ENCODE measurements around the gene PDE3B.

Gene PDE3B

DNA sequence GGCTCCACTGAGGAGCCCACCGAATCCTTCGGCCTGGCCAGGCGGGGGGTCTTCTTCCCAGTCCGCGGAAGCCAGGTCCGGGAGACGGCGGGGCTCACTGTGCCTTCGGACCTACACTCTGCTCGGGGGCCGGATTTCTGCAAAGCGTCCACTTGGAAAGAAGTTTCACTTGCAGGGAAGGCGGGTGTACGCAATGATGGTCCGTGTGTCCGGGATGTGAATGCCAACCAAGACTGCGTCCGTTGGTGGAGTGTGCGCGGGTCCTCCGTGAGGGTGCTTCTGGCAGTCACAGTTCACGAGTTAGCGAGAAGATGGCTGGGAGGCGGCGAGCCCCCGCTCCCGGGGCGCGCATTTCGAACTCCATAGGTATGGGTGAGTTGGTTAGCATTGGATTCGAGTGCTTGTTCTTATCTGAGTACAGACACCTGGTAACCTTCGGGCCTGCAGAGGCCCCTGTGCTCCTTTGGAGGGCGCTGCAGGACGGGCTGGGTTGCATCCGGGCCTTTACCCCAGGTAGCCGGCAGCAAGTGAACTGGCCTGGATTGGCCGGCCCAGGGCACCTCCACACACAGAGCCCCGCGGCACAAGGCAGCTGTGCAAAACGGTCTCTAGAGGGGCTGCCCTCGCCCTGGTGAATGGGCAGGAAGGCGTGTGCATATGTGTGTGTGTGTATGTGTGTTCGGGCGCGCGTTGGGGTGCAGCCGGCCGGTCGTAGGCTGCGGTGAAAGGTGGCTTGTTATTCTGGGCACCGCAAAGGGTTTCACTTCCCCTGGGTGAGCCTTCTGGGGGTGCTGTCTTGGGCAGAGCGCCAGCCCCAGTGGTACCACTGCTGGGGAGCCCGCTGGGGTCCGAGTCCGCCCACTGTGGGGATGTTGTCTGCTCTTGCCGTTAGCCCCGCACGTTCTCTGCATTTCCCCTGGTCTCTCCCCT lies 261.8 kb downstream of the PDE3B start:
- peak; percentile 31 to 47 for DNase-seq (ENCODE audit: low read depth in 2 of 2)
- peak overlapping the region; percentile 51 to 58 for H3K4me3 ChIP-seq (replicated peaks in 1 of 2; ENCODE audit: low read depth in 2 of 2, low read length in 2 of 2)
- TF ChIP-seq, protein P1, sequence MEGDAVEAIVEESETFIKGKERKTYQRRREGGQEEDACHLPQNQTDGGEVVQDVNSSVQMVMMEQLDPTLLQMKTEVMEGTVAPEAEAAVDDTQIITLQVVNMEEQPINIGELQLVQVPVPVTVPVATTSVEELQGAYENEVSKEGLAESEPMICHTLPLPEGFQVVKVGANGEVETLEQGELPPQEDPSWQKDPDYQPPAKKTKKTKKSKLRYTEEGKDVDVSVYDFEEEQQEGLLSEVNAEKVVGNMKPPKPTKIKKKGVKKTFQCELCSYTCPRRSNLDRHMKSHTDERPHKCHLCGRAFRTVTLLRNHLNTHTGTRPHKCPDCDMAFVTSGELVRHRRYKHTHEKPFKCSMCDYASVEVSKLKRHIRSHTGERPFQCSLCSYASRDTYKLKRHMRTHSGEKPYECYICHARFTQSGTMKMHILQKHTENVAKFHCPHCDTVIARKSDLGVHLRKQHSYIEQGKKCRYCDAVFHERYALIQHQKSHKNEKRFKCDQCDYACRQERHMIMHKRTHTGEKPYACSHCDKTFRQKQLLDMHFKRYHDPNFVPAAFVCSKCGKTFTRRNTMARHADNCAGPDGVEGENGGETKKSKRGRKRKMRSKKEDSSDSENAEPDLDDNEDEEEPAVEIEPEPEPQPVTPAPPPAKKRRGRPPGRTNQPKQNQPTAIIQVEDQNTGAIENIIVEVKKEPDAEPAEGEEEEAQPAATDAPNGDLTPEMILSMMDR (IDR thresholded peaks at IDR 0.05; ENCODE audit: low read depth, low read length), result peak; percentile 45

GRCh38 chr11:14906578-14906977 lies 263.0 kb downstream of the PDE3B start:
- no peak overlapping the region for H3K4me3 ChIP-seq (replicated peaks in 1 of 2; ENCODE audit: low read depth in 2 of 2, low read length in 2 of 2)
- TF ChIP-seq, protein P1 (IDR thresholded peaks at IDR 0.05; ENCODE audit: low read depth, low read length), result no peak
- no peak for DNase-seq (ENCODE audit: low read depth in 2 of 2)

GRCh38 chr11:14906993-14907392 lies 263.4 kb downstream of the PDE3B start:
- H3K4me3 ChIP-seq (replicated peaks in 1 of 2; ENCODE audit: low read depth in 2 of 2, low read length in 2 of 2), result no peak overlapping the region
- TF ChIP-seq, protein P1 (IDR thresholded peaks at IDR 0.05; ENCODE audit: low read depth, low read length), result no peak
- DNase-seq (ENCODE audit: low read depth in 2 of 2), result no peak

DNA sequence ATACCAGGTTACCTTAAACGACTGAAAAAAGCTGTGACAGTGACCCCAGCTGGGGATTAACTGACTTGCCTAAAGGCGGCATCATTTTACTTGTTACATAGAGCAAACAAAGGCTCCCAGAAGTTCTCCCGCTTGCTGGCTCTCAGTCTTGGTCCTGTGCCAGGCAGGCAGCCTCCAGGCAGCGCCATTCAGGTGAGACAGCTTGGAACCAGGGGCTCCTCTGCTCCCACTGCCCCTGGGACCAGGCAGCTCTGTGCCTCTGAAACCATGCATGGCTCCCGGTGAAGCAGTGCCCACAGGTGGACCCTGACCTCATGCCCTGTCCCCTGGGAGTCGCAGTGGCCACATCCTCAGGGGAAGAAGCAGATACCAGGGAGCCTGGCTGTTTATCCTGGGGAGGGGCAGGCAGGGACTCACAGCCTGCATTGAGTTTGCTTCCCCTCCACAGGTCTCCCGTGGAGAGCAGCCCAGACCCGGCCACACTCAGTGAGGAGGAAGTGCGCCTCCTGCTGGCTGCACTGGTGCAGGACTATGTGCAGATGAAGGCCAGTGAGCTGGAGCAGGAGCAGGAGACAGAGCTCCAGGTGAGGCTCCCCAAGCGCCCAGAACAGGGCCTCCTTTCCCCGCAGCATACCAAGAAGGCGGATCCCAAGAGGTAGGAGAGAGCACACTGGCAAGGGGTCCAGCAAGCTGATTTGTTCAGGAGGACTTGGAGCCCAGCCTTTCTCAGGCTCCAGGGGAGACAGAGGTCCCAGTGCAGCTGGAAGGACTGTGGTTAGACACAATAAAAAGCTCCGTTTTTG lies 264.0 kb downstream of the PDE3B start:
- no peak overlapping the region for H3K4me3 ChIP-seq (replicated peaks in 1 of 2; ENCODE audit: low read depth in 2 of 2, low read length in 2 of 2)
- DNase-seq (ENCODE audit: low read depth in 2 of 2), result peak; percentile 56 to 67
- TF ChIP-seq, protein P1 (IDR thresholded peaks at IDR 0.05; ENCODE audit: low read depth, low read length), result peak; percentile 82

GRCh38 chr11:14908214-14908880 lies 264.7 kb downstream of the PDE3B start:
- no peak overlapping the region for H3K4me3 ChIP-seq (replicated peaks in 1 of 2; ENCODE audit: low read depth in 2 of 2, low read length in 2 of 2)
- TF ChIP-seq, protein P1 (IDR thresholded peaks at IDR 0.05; ENCODE audit: low read depth, low read length), result peak; percentile 66
- DNase-seq (ENCODE audit: low read depth in 2 of 2), result peak; percentile 62 to 65

DNA sequence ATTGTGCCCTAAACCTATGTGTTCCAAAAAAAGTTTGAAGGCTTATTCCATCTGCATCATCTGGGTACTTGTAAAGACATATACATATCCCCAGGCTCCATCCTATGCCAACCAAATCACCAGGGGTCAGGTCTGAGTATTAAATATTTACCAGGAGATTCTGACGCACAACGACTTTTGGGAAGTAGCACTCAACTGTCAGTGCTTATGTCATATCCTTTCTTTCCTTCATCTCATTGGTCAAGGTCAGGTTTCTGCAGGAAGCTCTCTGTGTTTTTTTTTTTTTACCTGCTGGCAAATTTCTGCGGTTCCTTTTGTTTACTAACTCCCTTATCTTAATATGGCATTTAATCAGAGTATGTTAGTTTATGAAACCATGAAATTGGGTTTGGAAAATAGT lies 270.9 kb downstream of the PDE3B start:
- TF ChIP-seq, protein P1 (IDR thresholded peaks at IDR 0.05; ENCODE audit: low read depth, low read length), result no peak
- H3K4me3 ChIP-seq (replicated peaks in 1 of 2; ENCODE audit: low read depth in 2 of 2, low read length in 2 of 2), result no peak overlapping the region
- no peak for DNase-seq (ENCODE audit: low read depth in 2 of 2)

Data from cardiac fibroblast (primary cell).